HG03066 (cell line): ENCODE data around the gene PCDH9.
"Not testable (repeated sequence)": the region's sequence is repeated elsewhere in the genome, so short reads cannot be mapped to it uniquely, and the experiment has no call there.

Experiments used
- ATAC-seq: cut with Tn5 transposase; IDR thresholded peaks from one replicate; pipeline ENCODE4 v1.9.1; 2021; ENCODE audit warnings: low read depth; ENCODE audit not compliant: unreplicated experiment

The PCDH9 gene

GRCh38 chr13:66338542-66338941 is 891.6 kb downstream of the PCDH9 start:
- ATAC-seq = no peak

GRCh38 chr13:66335626-66336025 is 894.5 kb downstream of the PCDH9 start:
- no peak for ATAC-seq

- ATAC-seq = no peak
Observed at GRCh38 chr13:66329988-66330451, 900.1 kb downstream of the PCDH9 start.

- no peak for ATAC-seq
Observed at GRCh38 chr13:66328476-66328875, 901.7 kb downstream of the PCDH9 start.

- ATAC-seq = no peak
Observed at GRCh38 chr13:66323745-66324347, 906.3 kb downstream of the PCDH9 start.

GRCh38 chr13:66322936-66323335 is 907.2 kb downstream of the PCDH9 start:
- ATAC-seq = no peak

GRCh38 chr13:66322193-66322740 is 907.9 kb downstream of the PCDH9 start:
- ATAC-seq = no peak

- no peak for ATAC-seq
Observed at GRCh38 chr13:66314911-66315310, 915.2 kb downstream of the PCDH9 start.

GRCh38 chr13:66313413-66313812 is 916.7 kb downstream of the PCDH9 start:
- no peak for ATAC-seq

- ATAC-seq = no peak
Observed at GRCh38 chr13:66312312-66313087, 917.6 kb downstream of the PCDH9 start.

- ATAC-seq = no peak
Observed at GRCh38 chr13:66305961-66306617, 924.0 kb downstream of the PCDH9 start.

GRCh38 chr13:66301482-66301881 is 928.7 kb downstream of the PCDH9 start:
- no peak for ATAC-seq

- no peak for ATAC-seq
Observed at GRCh38 chr13:66301006-66301405, 929.1 kb downstream of the PCDH9 start.

- no peak for ATAC-seq
Observed at GRCh38 chr13:66296875-66297274, 933.3 kb downstream of the PCDH9 start.

- no peak for ATAC-seq
Observed at GRCh38 chr13:66296328-66296727, 933.8 kb downstream of the PCDH9 start.

- not testable (repeated sequence) for ATAC-seq
Observed at GRCh38 chr13:66286806-66287205, 943.3 kb downstream of the PCDH9 start.

GRCh38 chr13:66275416-66275815 is 954.7 kb downstream of the PCDH9 start:
- no peak for ATAC-seq

GRCh38 chr13:66273011-66273410 is 957.1 kb downstream of the PCDH9 start:
- ATAC-seq = no peak

GRCh38 chr13:66266761-66267160 is 963.4 kb downstream of the PCDH9 start:
- no peak for ATAC-seq

- ATAC-seq = no peak
Observed at GRCh38 chr13:66266348-66266747, 963.8 kb downstream of the PCDH9 start.

- no peak for ATAC-seq
Observed at GRCh38 chr13:66265371-66265770, 964.8 kb downstream of the PCDH9 start.
